GM19372 (cell line): ENCODE results near the gene HIVEP2.

Source experiments
- ATAC-seq: cut with Tn5 transposase; IDR thresholded peaks from one replicate; pipeline ENCODE4 v1.9.1; 2021; ENCODE audit warnings: mild to moderate bottlenecking, low read depth, moderate library complexity; ENCODE audit not compliant: unreplicated experiment

Gene HIVEP2

DNA sequence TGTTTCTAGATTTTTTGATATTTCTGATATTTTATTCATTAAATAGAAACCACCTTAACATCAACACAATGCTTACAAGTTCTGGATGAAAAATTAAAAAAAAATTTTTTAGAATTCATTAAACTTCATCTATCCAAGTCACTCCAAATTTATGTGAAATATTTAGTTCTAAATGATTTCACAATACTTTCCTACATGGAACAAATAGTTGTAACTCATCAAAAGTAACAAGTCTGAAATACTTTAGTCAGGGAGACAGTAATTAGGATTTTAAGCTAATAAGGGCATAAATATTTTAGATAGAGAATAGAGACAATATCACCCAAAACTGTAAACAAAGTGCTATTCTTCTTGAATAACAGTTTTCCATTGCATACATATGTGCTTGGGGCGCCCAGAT, 147.8 kb downstream of the HIVEP2 start:
- no peak for ATAC-seq

DNA sequence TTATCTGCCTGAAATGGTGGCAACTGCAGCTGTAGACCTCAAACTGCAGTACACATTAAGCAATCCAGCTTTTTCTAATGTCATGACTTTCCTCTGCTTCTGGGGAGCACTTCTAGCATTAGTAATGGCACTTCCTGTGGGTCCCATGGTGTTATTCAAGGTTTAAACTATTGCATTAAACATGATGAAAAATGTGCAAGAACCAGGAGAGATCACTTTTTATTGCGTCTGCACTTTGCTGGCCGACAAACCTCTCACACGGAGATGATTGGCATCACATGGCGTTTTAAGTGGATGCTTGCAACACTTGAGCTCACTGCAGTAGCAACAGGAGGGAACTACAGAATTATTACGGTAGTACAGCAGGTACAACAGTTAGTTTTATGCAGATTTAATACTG, 148.4 kb downstream of the HIVEP2 start:
- ATAC-seq = no peak

- no peak for ATAC-seq
Measured at GRCh38 chr6:142796024-142796423, 149.0 kb downstream of the HIVEP2 start.

DNA sequence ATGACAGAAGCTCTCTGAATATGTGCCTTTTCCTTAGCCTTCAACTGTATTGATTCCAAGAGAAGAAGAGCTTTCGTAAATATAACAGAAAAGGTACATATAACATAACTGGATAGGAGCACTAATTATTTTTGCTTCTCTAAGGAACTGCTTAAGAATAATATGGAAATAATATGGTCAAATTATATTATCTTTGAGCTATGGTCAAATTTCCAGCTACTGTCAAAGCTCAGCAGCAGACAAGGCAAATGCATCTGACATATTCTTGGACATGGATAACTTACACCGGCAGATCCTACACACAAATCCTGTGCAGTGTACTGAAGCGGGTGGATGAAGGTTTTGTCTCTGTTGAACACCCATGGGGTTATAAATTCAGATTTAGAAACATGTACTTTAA, 150.6 kb downstream of the HIVEP2 start:
- ATAC-seq = no peak

DNA sequence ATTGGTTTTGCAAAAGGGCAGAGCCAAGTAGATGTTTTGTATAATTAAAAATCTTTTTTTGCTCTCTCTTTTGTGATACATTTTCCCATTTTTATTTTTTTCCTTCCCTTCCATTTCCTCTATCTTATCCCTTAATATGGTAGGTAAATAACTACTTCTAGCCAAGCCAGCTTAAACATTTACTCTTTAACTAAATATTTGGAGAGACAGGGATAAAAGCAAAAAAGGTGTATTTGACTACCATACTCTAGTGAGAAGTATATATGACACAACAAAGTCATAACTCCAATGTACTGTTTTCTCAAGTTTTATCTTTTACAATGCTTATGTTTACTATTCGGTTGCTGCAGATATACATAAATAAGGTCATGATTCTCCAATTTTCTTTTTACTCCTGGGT, 154.7 kb downstream of the HIVEP2 start:
- ATAC-seq = no peak

DNA sequence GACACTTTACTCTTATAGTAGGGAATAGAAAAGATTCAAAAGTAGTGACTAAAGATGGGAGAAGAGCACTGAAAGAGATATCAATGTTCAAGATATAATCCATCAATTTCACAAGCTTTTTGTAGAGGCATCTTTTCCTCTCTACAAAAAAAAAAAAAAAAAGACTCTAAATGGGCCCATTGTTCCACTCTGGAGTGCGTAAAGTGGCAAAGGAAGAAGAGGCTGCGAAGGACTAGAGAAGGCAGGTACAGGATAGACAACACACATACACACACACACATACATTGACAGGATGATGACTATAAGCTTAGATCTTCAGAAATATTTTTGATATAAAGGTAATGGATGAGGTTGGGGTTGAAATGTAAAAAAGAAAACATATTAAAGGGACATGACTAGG, 157.6 kb downstream of the HIVEP2 start:
- ATAC-seq = no peak

DNA sequence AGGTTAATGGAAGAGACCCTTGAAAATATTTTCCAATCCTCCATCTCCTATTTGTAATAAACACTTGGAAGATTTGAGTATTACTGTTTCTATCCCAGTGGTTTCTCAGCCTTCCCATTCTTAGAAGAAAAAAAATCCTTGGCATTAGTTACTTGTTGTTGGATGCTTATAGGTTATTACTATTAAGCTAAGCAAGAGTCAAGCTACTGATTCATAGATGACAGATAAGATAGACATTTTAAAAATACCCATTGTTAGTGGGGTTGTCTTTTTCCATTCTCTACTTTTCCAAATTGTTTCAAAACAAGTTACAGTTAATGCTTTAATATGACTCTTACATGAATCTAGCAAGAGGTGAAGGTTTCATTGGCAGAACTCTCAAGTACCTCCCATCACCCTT, 158.5 kb downstream of the HIVEP2 start:
- no peak for ATAC-seq

DNA sequence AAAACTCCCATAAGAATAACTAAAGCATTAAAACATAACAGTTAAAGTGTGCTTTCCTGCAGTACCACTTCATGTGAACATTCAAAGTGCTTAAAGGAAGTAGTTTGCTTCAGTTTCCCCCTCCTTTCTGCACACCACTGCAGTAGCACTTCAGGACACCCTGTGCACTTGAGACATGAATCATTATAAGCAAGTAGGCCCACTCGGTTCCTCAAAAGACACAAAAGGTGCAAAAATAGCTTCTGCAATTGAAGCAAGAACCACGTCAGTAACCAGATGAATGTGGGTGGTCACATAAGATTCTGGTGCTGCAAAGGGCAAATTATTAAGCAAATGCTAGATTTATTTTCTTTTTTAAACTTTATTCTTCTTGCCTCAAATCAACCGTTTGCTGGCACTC, 160.6 kb downstream of the HIVEP2 start:
- ATAC-seq = peak; percentile 99

DNA sequence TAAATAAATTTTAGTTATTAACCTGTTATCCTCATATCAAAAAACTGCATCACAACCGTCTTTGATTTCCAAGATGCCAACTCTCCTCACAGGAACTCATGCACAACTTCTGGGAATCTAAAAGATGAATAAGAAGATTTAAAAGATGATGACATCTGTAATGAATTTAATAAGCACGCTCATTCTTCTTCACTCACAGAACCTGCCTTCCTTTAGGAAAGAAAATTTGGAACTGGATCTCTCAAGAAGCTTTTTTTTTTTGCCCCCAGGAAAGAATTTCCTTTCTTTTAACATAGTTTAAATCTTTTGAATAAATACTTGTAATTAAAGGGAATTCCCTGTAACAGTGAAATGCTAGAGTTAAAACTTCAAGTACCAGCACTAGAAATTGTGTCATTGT, 161.5 kb downstream of the HIVEP2 start:
- ATAC-seq = no peak

DNA sequence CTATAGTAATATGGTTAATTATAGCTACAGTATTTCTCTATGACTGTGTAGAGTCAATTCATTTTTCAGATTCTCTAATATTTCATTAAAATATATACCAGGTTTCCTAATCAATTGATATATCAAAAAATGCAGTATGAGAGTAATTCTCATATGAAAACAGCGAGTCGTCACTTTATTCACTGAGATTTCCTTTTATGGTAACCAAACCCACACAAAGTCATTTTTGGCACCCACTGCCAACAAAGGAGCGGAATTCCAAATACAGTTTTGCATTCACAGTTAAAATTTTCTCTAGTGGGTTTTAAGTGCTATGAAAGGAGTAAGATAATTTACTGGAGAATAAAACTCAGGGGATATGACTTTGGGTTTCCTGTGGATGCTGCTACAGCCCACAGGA, 163.8 kb downstream of the HIVEP2 start:
- no peak for ATAC-seq

- no peak for ATAC-seq
Measured at GRCh38 chr6:142773859-142774648, 170.9 kb downstream of the HIVEP2 start.

DNA sequence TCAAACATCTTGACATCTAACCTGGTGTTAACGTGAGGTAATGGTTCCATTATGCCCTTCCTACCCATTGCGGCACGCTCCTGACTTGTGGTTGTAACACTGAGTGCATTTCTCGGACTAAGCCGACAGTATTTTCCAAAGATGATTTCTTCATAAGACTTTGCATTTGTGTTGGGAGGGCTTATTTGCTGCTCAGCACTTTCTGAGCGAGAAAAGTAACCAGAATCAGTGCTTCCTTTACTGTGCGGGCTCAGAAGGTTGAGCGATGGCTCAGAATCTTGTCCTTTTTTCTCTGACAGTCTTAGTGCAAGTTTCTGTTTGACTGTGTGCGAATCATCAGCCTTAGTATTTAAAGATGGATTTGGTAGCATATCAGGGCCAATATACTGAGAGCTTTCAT, 171.7 kb downstream of the HIVEP2 start:
- ATAC-seq = no peak

DNA sequence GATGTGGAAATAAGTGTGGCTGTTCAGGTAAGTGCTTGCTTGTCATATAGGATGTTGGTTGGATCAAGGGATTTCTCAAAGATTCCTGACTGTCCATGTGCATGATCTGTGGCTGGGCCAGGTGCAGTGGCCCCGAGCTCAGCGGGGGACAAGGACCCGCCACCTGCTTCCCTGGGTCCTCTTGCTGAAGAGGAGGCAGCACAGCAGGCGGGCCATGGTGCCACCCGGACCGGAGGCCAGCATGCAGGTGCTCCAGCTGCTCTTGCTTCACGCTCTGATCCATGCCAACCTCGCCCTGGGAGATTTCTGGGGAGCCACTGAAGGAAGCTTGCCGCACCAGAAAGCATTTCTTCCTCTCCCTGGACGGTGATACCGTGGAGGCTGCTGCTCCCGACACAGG, 173.8 kb downstream of the HIVEP2 start:
- ATAC-seq = no peak

GRCh38 chr6:142765306-142765705, 179.7 kb downstream of the HIVEP2 start:
- ATAC-seq = no peak

DNA sequence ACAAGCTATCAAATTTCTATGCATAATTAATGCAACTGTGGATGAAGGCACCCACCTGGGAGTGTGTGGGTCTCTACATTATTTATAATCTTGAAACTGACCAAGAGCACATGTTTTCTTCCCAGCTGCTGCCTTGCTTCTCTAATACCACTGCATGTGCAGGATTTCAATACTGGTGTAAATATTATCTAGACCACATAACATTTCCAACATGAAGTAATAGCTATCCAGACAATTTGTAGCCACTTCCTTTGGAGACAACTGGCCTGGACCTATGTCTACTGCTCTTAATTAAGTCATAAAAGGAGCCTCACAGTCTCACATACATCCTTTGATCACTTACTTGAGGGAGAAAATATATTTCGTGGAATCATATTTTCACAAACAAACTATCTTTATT, 180.7 kb downstream of the HIVEP2 start:
- ATAC-seq = no peak

DNA sequence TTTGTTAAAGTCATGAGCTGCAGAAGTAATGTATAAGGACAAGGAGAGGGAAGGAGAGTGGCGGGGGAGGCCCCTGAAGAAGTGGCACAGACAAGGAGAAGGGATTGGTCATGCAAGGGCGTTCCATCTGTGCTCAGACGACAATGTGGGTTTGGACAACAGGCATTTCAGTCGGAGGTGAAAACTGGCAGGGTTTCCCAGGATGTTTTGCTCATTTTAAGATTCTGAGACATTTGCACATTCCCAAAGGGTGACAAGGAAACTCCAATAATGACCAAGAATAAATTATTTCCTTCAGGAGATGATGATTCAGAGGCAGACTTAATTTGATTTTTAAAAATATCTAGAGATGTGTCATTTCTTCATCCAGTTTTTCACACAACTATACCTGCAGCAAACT, 181.8 kb downstream of the HIVEP2 start:
- ATAC-seq = no peak

DNA sequence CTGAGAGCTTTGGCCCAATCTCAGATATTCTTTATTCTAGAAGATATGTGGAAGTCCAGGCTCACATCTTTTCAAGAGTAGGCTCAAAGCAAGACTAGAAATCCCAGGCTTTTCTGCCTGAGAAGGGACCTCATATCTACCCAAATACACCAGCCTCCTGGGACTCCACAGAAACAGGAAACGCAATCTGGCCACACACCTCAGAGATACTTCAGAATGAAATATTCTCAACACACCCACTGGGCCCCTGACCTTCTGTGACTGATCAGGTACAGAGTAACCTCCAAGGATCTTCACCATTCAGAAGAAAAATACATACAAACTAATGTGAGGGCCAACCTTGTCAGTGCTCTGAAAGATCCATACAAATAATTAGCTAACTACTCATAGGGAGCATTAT, 183.2 kb downstream of the HIVEP2 start:
- ATAC-seq = no peak

- no peak for ATAC-seq
Measured at GRCh38 chr6:142760152-142760551, 184.8 kb downstream of the HIVEP2 start.

- no peak for ATAC-seq
Measured at GRCh38 chr6:142758629-142759025, 186.3 kb downstream of the HIVEP2 start.

DNA sequence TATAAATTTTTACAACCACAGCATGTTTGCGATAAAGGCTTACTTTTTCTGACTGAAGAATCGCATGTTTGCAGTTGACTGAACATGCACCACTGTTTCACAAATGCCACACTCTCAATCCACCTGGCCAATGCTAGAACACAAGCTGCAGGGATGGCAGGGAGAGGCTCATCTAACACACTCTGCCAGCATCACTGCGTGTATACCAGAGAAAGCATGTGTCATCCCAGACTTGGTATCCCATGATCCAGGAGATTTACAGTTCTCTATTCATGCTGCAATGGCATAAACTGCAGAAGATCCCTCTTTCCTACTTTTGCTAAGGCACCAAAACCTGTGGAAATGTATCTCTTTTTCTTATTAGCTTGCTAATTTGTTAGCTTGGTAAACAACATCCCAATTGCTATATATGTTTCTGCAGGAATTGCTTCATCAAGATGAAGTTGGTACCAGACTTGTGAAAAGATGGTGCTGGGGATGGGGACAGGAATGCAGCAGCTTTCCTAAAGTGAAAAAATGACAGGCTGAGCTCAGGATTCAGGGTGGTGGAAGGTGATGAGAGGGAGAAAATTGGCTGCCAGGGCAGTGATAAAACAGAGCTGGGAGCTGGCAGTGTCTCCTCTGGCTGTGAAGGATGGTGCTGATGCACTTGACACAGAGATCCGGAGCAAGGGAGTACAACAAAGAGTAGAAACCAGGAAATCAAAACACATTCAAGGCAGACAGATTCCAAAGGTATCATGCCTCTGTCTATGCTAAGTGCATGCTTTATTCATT, 186.9 kb downstream of the HIVEP2 start:
- no peak for ATAC-seq

DNA sequence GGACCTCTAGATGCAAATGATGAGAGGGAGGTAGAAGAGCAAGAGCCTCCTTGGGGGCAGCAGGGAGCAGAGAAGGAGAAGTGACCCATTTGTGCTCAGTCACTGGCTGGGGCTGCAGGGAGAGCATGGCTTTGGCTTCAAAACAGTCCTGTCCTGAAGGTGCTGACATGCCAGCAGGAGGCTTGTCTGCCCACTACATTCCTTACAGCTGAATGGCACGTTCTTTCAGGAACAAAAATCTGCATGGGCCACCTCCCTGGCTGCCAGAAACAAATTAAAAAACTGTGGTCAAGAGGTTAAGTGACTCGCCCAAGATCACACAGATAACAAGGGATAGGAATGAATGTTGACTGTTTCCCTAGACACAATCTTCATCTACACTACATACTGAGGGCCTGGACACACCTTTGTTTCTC, 188.8 kb downstream of the HIVEP2 start:
- no peak for ATAC-seq

GRCh38 chr6:142753196-142753595, 191.8 kb downstream of the HIVEP2 start:
- ATAC-seq = no peak
